Measurements from ENCODE around the gene TAP2. TPM values are rescaled to one million over a fixed set of nuclear protein-coding genes. Genes with fewer than 3 reads are reported as not detected.
A peak's percentile ranks its signal among the peaks of the same experiment; 100 is the strongest.

TAP2 gene
- total RNA-seq, 2 experiments from 2014 or later, result 96.4 to 108 TPM

DNA sequence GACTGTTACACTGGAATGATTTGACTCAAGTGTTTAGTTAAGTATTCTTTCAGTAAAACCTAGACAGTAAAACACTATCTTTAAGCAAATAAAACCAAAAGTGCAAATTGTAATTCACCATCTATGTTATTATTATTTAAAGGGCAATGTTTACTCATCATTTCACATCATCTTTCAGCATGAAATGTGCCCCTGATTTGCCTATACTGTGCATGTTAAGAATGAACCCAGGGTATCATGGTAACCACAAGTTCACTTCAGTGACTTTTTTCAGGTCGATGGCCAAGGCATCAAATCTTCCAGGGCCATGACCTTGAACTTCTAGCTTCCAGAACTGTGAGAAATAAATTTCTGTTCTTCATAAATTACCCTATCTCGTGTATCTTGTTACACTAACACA is 19.7 kb downstream of the TAP2 start:
- no peak overlapping the region for H3K4me3 ChIP-seq (ENCODE audit: low read depth, low read length, poor library complexity, severe bottlenecking)
- peaks cover 80% of the 10 kb centered on the region for H3K4me1 ChIP-seq (ENCODE audit: insufficient read depth, low read length, poor library complexity, severe bottlenecking)
- TF ChIP-seq EZH2phosphoT487 (IDR thresholded peaks at IDR 0.05; ENCODE audit: borderline replicate concordance, low read depth, low read length), result no peak
- TF ChIP-seq, protein P1, sequence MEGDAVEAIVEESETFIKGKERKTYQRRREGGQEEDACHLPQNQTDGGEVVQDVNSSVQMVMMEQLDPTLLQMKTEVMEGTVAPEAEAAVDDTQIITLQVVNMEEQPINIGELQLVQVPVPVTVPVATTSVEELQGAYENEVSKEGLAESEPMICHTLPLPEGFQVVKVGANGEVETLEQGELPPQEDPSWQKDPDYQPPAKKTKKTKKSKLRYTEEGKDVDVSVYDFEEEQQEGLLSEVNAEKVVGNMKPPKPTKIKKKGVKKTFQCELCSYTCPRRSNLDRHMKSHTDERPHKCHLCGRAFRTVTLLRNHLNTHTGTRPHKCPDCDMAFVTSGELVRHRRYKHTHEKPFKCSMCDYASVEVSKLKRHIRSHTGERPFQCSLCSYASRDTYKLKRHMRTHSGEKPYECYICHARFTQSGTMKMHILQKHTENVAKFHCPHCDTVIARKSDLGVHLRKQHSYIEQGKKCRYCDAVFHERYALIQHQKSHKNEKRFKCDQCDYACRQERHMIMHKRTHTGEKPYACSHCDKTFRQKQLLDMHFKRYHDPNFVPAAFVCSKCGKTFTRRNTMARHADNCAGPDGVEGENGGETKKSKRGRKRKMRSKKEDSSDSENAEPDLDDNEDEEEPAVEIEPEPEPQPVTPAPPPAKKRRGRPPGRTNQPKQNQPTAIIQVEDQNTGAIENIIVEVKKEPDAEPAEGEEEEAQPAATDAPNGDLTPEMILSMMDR (conservative IDR thresholded peaks at IDR 0.05; ENCODE audit: low read length), result no peak
- H2AFZ ChIP-seq (ENCODE audit: low read length), result 0 out of 2 replicates have a peak overlapping the region, but pooled peaks have one; percentile 8
- H3K79me2 ChIP-seq (ENCODE audit: insufficient read depth, low read depth, low read length), result peaks cover 11% of the 10 kb centered on the region; the same call in 1 of the 2 replicates
- H4K20me1 ChIP-seq (ENCODE audit: insufficient read depth, low read length), result no peaks in the 10 kb centered on the region
- H3K36me3 ChIP-seq (ENCODE audit: insufficient read depth, low read length), result peaks cover 11% of the 10 kb centered on the region
- ChIA-PET POLR2A (no interaction called here), CTCF (ENCODE audit: unreplicated experiment) (no interaction called here)
- H3K4me2 ChIP-seq (ENCODE audit: low read length), result peak overlapping the region; percentile 20; the same call in 1 of the 2 replicates
- no TSS peak for BruUV-seq (replicated peaks)
- no peaks in the 10 kb centered on the region for H3K9me3 ChIP-seq (ENCODE audit: low read length)
- intact Hi-C loops (cut with micrococcal nuclease; ENCODE audit: unreplicated experiment), result no loop called here
- no peak for DNase-seq (ENCODE audit: low spot score)
- no peak overlapping the region for H3K27ac ChIP-seq (ENCODE audit: low read depth, low read length, poor library complexity, severe bottlenecking)
- no peaks in the 10 kb centered on the region for H3K9me2 ChIP-seq (ENCODE audit: insufficient read depth, low read length)

DNA sequence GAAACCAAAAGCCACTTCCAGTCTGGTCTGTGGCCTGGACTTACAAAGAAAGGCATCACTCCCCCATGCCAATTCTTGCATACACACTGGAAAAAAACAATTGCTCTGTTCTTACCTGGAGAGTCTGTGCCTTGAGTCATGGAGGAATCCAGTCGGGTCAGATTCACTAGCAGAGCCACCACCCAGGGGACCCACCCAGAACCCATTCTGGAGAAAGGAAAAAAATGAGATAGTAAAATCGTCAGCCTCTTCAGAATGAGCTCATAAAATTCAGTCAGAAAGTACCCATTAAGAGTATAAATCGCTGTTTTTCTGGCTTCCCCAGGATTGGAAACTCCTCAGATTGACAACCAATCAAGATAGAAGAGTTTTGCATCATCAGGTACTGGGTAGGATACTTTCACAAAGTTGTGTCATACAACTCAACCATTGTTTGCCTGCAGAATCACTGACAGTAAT is 21.8 kb downstream of the TAP2 start, which contains the start of gene HLA-DOB:
TSS of gene HLA-DOB (minus strand) at position 257 of the 459 bp plus-strand sequence. CDS start at position 206, 51 bp downstream.
- H3K4me1 ChIP-seq (ENCODE audit: insufficient read depth, low read length, poor library complexity, severe bottlenecking), result peaks cover 92% of the 10 kb centered on the region
- no TSS peak for BruUV-seq (replicated peaks)
- peak; percentile 86 for DNase-seq (ENCODE audit: low spot score)
- H3K36me3 ChIP-seq (ENCODE audit: insufficient read depth, low read length), result peaks cover 30% of the 10 kb centered on the region
- H3K4me3 ChIP-seq (ENCODE audit: low read depth, low read length, poor library complexity, severe bottlenecking), result peak within 1 kb of the TSS; percentile 69
- H4K20me1 ChIP-seq (ENCODE audit: insufficient read depth, low read length), result no peaks in the 10 kb centered on the region
- CTCF ChIA-PET (ENCODE audit: unreplicated experiment), result interaction anchor here (1.0 kb wide), 1 partner anchor 11 kb away, joined by 3 read pairs; no protein-coding TSS in a partner anchor
- TF ChIP-seq, protein P1 (conservative IDR thresholded peaks at IDR 0.05; ENCODE audit: low read length), result no peak
- TF ChIP-seq EZH2phosphoT487 (IDR thresholded peaks at IDR 0.05; ENCODE audit: borderline replicate concordance, low read depth, low read length), result no peak
- no peaks in the 10 kb centered on the region for H3K9me3 ChIP-seq (ENCODE audit: low read length)
- H3K4me2 ChIP-seq (ENCODE audit: low read length), result peak within 1 kb of the TSS; percentile 87
- intact Hi-C loops (cut with micrococcal nuclease; ENCODE audit: unreplicated experiment), result loop anchor here (2.0 kb wide), 1 partner anchor 28 kb away; the partner anchor contains the start of gene PSMB8
- POLR2A ChIA-PET, result interaction anchor here (1.0 kb wide), 3 partner anchors 19 to 156 kb away, joined by 3 to 6 read pairs (median 3); partner anchors contain the start of gene TAP2
- H2AFZ ChIP-seq (ENCODE audit: low read length), result peak within 1 kb of the TSS; percentile 79; the same call in 1 of the 2 replicates
- peak within 1 kb of the TSS; percentile 97 for H3K27ac ChIP-seq (ENCODE audit: low read depth, low read length, poor library complexity, severe bottlenecking)
- peaks cover 13% of the 10 kb centered on the region; the same call in 1 of the 2 replicates for H3K79me2 ChIP-seq (ENCODE audit: insufficient read depth, low read depth, low read length)
- no peaks in the 10 kb centered on the region for H3K9me2 ChIP-seq (ENCODE audit: insufficient read depth, low read length)

DNA sequence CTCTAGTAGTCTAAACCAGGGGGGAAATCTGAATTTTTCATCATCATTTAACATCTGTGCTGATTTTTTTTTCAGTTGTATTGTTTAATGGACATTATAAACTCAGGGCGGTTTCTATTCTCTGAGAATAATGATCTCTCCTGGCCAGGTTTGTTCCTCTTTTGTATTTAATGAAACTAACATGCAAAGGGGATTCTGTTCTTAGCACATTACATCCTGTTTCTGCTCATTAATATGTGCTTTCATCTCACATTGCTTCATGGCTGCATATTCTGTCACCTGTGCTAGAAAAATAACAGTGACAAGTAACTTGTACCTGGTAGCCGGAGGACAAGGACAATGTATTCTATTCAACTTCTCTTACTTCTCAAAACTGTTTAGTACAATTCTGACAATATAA is 22.5 kb downstream of the TAP2 start:
- peaks cover 85% of the 10 kb centered on the region for H3K4me1 ChIP-seq (ENCODE audit: insufficient read depth, low read length, poor library complexity, severe bottlenecking)
- intact Hi-C loops (cut with micrococcal nuclease; ENCODE audit: unreplicated experiment), result loop anchor here (2.0 kb wide), 1 partner anchor 29 kb away; the partner anchor contains the start of gene PSMB8
- CTCF ChIA-PET (ENCODE audit: unreplicated experiment), result no interaction called here
- peak; percentile 96 for DNase-seq (ENCODE audit: low spot score)
- peaks cover 13% of the 10 kb centered on the region; the same call in 1 of the 2 replicates for H3K79me2 ChIP-seq (ENCODE audit: insufficient read depth, low read depth, low read length)
- no peaks in the 10 kb centered on the region for H3K9me3 ChIP-seq (ENCODE audit: low read length)
- BruUV-seq (replicated peaks), result no TSS peak
- peak overlapping the region; percentile 97 for H3K27ac ChIP-seq (ENCODE audit: low read depth, low read length, poor library complexity, severe bottlenecking)
- peak overlapping the region; percentile 79; the same call in 1 of the 2 replicates for H2AFZ ChIP-seq (ENCODE audit: low read length)
- POLR2A ChIA-PET, result interaction anchor here (1.2 kb wide), 1 partner anchor 18 kb away, joined by 4 read pairs; no protein-coding TSS in a partner anchor
- peak overlapping the region; percentile 69 for H3K4me3 ChIP-seq (ENCODE audit: low read depth, low read length, poor library complexity, severe bottlenecking)
- no peaks in the 10 kb centered on the region for H3K9me2 ChIP-seq (ENCODE audit: insufficient read depth, low read length)
- peaks cover 30% of the 10 kb centered on the region for H3K36me3 ChIP-seq (ENCODE audit: insufficient read depth, low read length)
- no peak for TF ChIP-seq EZH2phosphoT487 (IDR thresholded peaks at IDR 0.05; ENCODE audit: borderline replicate concordance, low read depth, low read length)
- TF ChIP-seq, protein P1 (conservative IDR thresholded peaks at IDR 0.05; ENCODE audit: low read length), result no peak
- H3K4me2 ChIP-seq (ENCODE audit: low read length), result peak overlapping the region; percentile 87
- no peaks in the 10 kb centered on the region for H4K20me1 ChIP-seq (ENCODE audit: insufficient read depth, low read length)
